Measurements from ENCODE around the gene EHMT1. TPM values are rescaled to one million over a fixed set of nuclear protein-coding genes. Genes with fewer than 3 reads are reported as not detected.
"Not testable (repeated sequence)": the region's sequence is repeated elsewhere in the genome, so short reads cannot be mapped to it uniquely, and the experiment has no call there.

EHMT1 gene
- total RNA-seq, 1 donor from 2014 or later: 38.3 TPM

DNA sequence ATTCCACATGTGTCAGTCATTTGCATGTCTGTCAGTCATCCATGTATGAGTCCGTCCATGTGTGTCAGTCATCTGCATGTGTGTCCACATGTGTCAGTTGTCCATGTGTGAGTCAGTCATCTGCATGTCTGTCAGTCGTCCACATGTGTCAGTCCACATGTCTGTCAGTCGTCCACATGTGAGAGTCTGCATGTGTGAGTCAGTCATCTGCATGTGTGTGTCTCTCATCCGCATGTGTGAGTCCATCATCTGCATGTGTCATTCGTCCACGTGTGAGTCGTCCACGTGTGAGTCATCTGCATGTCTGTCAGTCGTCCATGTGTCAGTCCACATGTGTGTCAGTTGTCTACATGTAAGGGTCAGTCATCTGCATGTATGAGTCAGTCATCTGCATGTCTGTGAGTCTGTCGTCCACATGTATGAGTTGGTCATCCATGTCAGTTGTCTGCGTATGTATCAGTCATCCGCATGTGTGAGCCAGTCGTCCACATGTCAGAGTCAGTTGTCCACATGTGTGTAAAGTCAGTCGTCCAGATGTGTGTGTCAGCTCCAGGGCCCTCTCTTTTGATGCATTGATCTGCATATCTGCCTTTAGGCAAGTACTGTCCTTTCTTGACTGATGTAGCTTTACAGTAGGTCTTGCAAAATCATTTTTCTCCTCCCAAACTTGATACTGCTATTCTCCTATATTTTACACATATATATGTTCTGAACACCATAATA is 186.3 kb downstream of the EHMT1 start:
- peak in 1 of 2 donors; percentile 33 for DNase-seq (ENCODE audit: low read depth in 2 of 2)

DNA sequence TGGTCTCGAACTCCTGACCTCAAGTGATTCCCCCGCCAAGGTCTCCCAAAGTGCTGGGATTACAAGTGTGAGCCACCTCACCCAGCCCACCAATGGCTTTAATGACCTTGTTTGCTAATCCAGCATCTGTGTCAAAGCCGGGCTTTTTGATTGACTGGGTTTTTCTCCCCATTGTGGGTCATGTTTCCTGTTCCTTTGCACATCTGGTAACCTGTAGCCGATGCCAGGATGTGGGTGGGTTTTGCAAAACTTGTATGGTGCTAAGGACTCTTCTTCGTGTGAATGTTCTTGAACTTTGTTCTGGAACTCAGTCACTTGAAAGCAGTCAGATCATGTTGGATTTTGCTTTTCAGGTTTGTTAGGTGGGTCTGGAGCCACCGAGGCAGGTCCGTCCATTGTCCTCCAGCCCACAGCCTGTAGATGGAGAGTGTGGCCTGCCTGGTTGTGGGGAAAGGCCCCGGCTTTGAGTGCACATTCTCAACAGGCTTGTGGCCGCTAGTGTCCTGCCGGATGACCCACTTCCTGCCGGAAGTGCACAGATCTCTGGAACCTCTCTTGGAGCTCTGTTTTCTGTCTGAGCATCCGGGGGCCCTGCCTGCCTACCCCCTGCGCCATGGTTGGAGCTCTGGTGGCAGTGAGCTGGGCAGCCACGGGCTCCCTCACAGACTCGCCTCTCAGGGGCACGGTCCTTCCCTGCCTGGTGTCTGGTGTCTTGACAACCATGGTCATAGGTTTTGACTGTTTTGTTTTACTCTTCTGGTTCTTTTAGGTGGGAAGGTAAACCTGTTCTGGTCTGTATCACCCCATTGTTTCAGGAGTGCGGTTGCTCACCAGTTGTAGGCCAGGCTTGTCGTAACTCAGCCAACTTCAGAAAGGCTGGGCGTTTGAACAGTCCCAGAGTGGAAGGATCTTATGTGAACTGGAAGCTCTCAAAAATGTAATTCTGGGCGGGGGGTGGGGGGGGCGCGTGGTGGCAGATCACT is 189.2 kb downstream of the EHMT1 start:
- peak in 1 of 2 donors; percentile 46 for DNase-seq (ENCODE audit: low read depth in 2 of 2)

DNA sequence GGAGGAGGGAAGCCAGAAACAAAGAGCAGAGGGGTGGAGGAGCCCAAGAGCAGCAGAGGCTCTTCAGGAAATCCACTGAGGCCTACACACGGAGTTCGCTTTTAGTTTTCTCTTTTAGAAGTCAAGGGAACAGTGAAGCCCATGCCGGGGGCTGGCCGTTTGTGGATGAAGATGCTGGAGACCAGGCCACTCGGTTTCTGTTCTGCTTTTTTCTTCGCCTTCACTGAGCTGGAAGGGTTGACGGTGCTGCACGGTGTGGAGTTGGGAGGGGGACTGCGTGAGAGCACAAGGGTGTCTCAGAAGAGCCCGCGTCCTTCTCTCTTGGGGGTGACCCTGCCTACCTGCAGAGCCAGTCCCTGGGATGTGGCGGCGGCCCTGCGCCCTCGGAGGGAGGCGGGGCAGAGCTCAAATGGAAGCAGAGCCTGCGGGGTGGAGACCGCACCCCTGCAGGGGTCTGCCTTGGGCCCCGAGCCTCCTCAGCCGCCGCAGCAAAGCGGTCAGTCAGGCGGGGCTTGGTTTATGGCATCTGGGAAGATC is 190.3 kb downstream of the EHMT1 start:
- DNase-seq (ENCODE audit: low read depth in 2 of 2): no peak

DNA sequence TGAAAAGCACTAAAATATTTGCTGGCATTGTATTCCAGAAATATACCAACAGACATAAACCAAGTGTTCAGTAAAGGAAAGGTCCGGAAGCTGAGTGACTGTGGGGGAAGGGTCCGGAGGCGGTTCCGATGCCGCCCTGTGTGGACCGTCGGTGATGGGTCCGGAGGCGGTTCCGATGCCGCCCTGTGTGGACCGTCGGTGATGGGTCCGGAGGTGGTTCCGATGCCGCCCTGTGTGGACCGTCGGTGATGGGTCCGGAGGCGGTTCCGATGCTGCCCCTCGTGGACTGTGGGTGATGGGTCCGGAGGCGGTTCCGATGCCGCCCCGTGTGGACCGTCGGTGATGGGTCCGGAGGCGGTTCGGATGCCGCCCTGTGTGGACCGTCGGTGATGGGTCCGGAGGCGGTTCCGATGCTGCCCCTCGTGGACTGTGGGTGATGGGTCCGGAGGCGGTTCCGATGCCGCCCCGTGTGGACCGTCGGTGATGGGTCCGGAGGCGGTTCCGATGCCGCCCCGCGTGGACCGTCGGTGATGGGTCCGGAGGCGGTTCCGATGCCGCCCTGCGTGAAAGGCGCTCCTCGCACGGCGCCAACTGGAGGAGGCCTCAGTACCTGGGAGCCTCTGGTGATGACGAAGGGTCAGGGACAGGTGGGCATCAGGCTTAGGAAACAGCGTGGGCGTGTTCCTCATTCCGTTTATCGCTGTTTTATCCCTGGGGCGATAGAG is 191.1 kb downstream of the EHMT1 start:
- DNase-seq (ENCODE audit: low read depth in 2 of 2): not testable (repeated sequence)

DNA sequence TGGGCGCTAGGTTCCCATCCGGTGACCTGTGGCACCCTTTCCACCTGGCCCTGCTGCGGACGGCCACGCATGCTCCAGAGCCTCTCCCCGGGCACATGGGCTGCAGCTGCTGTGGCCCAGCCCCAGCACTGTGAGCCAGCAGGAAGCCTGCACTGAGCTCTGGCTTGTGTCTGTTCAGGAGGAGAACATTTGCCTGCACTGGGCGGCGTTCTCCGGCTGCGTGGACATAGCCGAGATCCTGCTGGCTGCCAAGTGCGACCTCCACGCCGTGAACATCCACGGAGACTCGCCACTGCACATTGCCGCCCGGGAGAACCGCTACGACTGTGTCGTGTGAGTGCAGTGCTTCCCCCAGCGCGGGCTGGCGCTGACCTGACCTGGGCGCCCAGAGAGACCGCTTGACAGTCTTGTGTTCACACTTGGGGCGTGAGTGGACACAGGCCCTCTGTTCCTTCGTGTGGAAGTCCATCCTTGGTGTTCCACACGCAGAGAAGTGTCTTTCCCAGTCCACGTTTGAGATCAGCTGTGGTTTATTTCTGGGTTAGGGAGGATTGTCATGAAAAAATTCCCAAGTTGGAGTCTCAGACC is 192.6 kb downstream of the EHMT1 start:
- DNase-seq (ENCODE audit: low read depth in 2 of 2): no peak

DNA sequence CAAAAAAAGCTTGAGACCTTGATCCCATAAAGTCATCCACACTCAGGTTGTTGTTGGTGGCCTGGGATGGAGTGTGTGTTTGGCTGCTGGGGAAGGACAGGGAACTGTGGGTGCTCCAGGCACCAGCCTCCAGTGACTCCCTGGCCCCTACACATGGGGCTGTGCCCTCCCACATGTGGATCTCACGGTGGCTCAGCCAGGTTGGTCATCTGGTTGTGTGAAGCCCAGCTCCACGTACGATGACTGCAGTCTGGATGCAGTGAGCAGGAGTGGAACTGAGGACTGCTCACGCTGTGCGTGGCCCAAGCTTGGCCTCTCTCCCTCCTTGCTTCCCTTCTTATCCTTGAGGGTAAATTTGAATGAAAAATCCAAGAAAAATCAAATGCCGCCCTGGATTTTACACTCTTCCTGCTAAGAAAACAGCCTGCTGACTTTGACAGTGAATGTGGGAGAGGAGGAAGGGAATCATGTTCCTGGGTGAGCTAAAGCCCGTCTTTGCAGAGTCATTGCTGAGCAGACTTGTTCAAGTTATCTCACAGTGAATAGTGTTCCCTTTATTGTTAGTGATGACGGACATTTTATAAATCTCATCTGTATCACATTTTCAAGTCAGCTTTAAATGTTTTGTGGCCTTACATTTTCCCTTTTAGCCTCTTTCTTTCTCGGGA is 193.7 kb downstream of the EHMT1 start:
- no peak for DNase-seq (ENCODE audit: low read depth in 2 of 2)

DNA sequence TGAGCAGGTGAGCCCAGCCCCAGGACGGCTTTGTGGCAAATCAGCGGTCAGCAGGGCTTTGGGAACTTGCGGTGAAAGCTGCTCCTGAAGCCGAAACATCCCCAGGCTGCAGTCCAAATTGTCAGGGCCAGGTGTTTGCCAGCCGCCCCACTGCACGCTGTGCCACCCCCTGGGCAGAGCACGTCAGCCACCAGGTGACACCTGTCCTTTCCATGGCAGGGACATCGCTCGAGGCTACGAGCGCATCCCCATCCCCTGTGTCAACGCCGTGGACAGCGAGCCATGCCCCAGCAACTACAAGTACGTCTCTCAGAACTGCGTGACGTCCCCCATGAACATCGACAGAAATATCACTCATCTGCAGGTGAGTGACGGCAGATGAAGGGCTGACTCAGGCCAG is 194.4 kb downstream of the EHMT1 start:
- DNase-seq (ENCODE audit: low read depth in 2 of 2): no peak

DNA sequence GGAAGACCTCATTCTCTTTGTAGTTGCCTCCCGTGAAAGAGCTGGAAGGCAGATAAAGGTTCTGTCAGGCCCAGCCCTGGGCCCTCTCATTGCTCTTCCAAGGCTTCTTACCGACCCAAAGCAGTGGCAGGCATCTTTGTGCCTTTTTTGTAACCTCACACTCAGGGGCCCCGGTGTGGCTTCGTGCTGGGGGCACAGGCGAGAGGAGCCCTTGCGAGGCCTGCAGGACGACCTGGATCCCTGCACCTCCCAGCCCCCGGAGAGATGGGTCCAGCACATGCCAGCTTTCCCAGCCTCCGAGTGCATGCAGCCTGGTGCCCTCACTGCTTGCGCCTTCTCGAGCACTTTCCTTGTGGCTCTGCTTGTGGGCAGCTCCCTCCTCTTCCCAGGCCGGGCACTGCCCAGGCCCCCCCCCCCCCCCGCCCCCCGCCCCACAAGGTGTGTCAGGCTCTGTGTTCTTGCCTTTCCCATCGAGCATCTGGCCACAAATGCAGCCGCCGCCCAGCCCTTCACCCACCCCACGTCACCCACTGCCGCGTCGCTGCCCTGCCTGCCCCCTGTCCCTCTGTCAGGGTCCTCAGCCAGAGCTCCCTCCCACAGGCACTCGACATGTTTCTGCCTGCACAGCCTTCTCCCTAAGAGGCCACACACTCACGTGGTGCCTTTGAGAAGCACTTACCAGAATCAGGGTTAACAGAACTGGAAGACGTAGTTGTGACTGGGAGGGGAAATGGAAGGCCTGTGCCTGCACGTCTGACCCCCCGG is 195.0 kb downstream of the EHMT1 start:
- no peak for DNase-seq (ENCODE audit: low read depth in 2 of 2)

DNA sequence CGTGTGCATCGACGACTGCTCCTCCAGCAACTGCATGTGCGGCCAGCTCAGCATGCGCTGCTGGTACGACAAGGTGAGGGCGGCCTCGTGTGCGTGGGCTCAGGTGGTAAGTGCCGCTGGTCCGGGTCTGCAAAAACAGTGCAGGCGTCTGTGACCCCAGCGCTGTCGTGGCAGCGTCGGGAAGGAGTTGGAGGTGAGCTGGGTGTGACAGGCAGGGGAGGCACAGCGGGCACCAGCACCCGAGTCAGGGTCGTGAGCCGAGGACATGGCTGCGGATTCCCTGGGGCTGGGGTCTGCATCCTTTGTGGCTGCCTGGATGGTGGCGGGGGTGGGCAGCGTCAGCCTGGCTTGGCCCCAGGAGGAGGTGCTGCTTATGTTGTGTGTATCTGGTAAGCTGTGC is 195.6 kb downstream of the EHMT1 start:
- no peak for DNase-seq (ENCODE audit: low read depth in 2 of 2)

DNA sequence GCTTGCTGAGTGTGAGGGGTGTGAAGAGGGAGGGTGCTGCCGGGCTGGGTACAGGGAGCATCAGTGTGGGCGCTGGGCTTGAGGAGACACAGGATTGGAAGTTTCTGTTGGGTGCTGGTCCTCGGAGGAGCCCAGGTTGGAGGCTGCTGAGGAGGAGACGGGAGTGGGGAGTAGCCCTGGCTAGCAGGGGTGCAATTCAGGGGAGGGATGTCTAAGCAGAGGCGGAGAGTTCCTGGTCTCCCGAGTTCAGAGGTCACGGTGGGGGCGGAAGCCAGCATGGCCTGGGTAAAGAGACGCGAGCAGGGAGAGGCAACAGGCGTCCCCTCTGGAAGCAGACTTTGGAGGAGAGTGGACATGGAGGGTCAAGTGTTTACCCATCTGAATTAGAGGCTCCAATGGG is 196.0 kb downstream of the EHMT1 start:
- DNase-seq (ENCODE audit: low read depth in 2 of 2): no peak

DNA sequence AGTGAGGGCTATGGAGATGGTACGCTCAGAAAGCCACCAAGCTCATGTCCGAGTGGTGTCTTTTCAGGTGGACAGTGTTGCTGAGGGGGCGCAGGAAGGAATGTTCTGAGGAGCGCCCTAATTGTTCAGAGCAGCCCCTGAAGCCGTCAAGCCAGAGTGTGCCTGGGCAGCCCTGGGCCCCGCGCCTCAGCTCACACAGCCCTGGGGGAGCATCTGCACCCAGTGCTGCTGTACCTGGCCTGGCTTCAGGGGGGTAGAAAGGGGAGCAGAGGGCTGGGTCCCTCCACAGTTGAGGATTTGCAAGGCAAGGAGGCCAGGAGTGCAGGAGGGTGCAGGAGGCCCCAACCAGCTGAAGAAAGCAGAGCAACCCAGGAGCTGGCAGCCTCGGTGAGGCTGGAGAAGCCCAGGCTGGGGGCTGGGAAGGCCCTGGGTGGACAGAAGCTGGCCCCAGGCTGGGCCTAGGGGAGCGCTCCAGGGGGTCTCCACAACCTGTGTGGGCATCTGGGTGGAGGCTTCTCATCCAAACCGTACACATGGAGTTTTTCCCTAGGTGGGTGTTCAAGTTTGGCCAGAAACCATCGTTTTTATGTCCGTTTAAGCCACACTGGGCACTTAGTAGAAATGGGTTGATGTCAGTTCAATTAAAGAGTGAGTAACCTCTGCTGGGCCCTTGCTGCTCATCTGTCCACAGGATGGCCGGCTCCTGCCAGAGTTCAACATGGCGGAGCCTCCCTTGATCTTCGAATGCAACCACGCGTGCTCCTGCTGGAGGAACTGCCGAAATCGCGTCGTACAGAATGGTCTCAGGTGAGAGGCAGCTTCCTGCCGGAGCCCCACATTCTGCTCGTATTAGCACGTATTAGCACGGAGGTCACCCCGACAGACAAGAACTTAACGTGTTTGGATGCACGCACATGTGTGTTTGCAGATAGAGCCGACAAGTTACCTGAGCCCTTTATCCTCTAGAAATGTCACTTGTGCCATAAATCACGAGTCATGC is 196.8 kb downstream of the EHMT1 start:
- DNase-seq (ENCODE audit: low read depth in 2 of 2): no peak

DNA sequence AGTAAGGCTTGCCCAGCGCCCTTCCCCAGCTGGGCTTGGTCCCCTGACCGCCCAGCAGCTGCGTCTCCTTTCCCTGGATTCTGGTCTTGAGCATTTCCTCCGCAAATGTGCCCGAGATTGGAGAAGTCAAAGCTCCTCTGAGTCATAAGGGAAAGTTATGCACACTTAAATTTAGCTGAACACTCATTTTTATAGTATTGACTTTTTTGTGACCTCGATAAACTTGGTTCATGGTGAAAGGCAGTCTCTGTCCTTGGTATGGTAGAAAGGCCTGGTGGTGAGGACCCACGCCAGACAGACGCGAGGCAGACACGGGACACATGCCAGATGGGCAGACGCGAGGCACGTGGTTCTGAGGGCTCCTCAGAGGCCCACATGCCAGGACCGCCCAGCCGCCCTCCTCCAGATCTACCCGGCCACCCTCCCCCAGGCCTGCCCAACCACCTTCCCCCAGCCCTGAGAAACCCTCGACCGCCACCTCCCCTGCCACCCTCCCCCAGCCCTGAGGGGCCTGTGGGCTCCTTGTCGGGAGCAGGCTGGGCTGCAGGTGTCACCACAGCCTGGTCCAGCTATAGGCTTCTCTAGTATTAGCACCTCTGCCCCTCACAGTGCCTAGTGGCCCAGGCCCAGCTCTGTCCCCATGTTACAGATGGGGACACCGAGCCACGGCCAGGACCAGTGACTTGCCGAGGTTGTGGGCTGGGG is 197.9 kb downstream of the EHMT1 start:
- DNase-seq (ENCODE audit: low read depth in 2 of 2): no peak

DNA sequence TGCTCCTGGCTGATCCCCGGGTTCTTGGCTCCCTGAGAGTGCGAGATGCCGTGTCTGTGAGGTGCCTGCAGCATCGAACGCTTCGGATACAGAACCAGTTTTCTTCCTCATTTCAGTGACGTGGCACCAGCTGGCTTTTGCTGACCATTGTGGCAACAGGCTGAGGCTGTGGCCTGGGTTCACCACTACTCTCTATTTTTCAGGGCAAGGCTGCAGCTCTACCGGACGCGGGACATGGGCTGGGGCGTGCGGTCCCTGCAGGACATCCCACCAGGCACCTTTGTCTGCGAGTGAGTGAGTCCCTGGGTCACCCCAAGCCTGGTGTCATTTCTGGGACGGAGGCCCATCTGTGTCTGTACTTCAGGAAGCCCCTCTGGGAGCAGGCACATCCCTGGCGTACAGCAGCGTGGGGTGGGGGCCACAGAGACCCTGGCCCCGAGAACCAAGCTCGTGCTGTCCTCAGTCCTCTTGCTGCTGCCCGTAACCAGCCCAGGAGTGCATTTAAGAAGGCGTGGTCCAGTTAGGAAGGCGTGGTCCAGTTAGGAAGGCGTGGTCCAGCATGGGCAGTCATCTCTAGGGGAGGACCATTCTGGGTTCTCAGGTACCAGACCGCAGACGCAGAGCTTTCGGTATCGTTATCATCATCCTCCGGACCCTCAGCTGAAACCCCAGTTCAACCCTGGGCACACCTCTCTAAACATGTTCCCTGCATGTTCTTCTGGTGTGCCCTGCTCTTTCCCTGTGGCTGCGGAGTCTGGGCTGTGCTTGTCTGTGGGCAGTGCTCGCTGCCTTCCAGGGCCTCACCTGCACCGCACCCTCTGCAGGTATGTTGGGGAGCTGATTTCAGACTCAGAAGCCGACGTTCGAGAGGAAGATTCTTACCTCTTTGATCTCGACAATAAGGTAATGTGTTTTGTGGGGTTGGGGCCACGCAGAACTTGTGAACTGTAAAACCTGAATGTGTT is 198.7 kb downstream of the EHMT1 start:
- no peak for DNase-seq (ENCODE audit: low read depth in 2 of 2)

DNA sequence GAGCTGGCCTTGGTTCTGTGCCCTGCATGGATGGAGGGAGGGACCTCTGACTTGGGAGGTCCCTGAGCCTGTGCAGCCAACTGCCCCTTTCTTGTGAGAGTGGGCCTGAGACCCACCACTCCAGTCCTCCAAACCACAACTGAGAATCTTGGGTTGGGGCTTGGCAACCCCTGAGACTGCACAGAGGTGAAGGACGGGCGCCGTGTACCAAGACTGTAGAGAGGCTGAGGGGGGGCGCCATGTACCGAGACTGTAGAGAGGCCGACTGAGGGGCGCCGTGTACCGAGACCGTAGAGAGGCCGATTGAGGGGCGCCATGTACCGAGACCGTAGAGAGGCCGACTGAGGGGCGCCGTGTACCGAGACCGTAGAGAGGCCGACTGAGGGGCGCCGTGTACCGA is 199.5 kb downstream of the EHMT1 start:
- no peak for DNase-seq (ENCODE audit: low read depth in 2 of 2)

DNA sequence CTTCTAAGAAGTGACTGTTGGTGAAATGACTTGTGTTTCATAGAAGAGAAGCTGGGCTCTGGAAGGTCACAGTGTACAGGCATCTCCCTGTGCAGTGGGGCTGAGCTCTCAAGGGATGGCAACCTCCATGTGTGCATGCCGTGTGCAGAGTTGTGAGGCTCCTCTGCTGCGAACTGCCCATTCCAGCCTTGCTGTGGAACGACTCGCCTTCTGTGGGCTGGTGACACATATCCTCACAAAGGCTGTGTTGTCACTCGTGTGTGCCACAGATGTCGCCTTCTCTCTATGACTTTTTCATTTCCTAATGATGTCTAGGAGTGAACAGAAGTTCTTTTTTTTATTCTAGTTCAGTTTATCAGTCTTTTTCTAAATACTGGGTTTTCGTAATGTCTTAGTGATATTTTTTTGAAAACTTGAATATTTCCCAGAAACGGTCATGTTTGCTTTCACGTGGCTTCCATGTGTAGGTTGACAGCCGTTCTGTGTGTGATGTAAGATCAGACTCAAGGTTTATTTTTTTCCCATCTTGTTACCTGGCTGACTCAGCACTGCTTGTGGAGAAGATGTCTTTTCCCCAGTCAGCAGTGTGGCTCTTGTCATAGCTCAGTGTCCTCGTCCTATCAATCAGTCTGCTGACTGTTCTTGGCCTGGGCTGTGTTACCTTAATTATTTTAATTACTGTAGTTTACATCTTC is 201.5 kb downstream of the EHMT1 start:
- DNase-seq (ENCODE audit: low read depth in 2 of 2): no peak
